Testis (tissue), 3 donors: ENCODE results near the gene SPATA2L. TPM values are rescaled to one million over a fixed set of nuclear protein-coding genes. Genes with fewer than 3 reads are reported as not detected.

ENCODE experiments used
- DNase-seq: peaks from one replicate; pipeline ENCODE4 v3.0.0-alpha.2; 2019
- H3K27ac ChIP-seq, 2 donors: fragments of 200-600 bp; sonication (generic); one replicate each; pipeline ENCODE4 v1.5.1; 2019
- H3K27me3 ChIP-seq: fragments of 200-600 bp; sonication (generic); one replicate; pipeline ENCODE4 v1.5.1; 2019
- H3K36me3 ChIP-seq: fragments of 200-600 bp; sonication (generic); one replicate; pipeline ENCODE4 v1.5.1; 2017; ENCODE audit warnings: low read depth; ENCODE audit errors: missing control alignments
- H3K4me1 ChIP-seq: fragments of 200-600 bp; sonication (generic); one replicate; pipeline ENCODE4 v1.5.1; 2019
- H3K4me3 ChIP-seq, 2 donors: fragments of 200-600 bp; sonication (generic); one replicate each; pipeline ENCODE4 v1.5.1; 2017 to 2019
- H3K9me3 ChIP-seq: fragments of 200-600 bp; sonication (generic); one replicate; pipeline ENCODE4 v1.5.1; 2017
- POLR2A ChIP-seq: fragments of 450-650 bp; IDR thresholded peaks from one replicate; pipeline ENCODE4 v1.6.1; 2017; ENCODE audit warnings: antibody characterized with exemption, mild to moderate bottlenecking, moderate library complexity
- WGBS, 2 donors: methylation state at CpG; one replicate each; pipeline ENCODE4 v1.1.5; 2018; 5-methylcytosine and 5-hydroxymethylcytosine counted together
- intact Hi-C: fragments of 100-400 bp; cut with DNase I; formaldehyde crosslinking; loops from one replicate; pipeline ENCODE4 v1.15.1; 2023; ENCODE audit warnings: low total_unique reads
- polyA plus RNA-seq: library from polyadenylated mRNA; stranded (reverse); fragments of 350-450 nt; fragmentation: Illumina TruSeq; extraction: RNeasy Lipid Tissue Mini Kit (QIAGEN cat#74804); gene quantifications from one replicate; pipeline ENCODE4 v1.2.3, GENCODE V29; 2014; ENCODE audit warnings: low read depth, low replicate concordance; ENCODE audit not compliant: insufficient read depth
- total RNA-seq, 2 donors: library from RNA; depleted of rRNA; stranded (reverse); fragments of >200 nt; gene quantifications; one replicate each; pipeline ENCODE4 v1.2.3, GENCODE V29; 2016
- TF ChIP-seq, protein P1 (sequence below), 3 experiments: fragments of 450-650 bp in 2 of 3; fragments of 200-600 bp in 1 of 3; sonication (generic) in 1 of 3; IDR thresholded peaks; one replicate each; pipeline ENCODE4 v1.5.1; 2016 to 2019; ENCODE audit warnings: antibody characterized with exemption in 3 of 3, mild to moderate bottlenecking in 2 of 3, moderate library complexity in 1 of 3

Gene SPATA2L
- total and polyA plus RNA-seq, 3 donors from 2014 or later, result 4.9 to 14.4 (median 13.9) TPM

GRCh38 chr16:89697616-89698331 is 3.7 kb downstream of the SPATA2L start:
- no peaks in the 10 kb centered on the region for H3K36me3 ChIP-seq

GRCh38 chr16:89697161-89697615 is 4.3 kb downstream of the SPATA2L start:
- 88 to 90% methylated on average over 3 to 19 of the region's 19 CpGs for WGBS, 2 donors
- Histone ChIP-seq H3K27me3 (no peaks in the 10 kb centered on the region), H3K4me3 (no peak overlapping the region), H3K9me3 (no peaks in the 10 kb centered on the region), H3K36me3 (no peaks in the 10 kb centered on the region), H3K4me1 (peaks cover 13% of the 10 kb centered on the region), H3K27ac (no peak overlapping the region)
- no peak for TF ChIP-seq POLR2A
- TF ChIP-seq, protein P1, sequence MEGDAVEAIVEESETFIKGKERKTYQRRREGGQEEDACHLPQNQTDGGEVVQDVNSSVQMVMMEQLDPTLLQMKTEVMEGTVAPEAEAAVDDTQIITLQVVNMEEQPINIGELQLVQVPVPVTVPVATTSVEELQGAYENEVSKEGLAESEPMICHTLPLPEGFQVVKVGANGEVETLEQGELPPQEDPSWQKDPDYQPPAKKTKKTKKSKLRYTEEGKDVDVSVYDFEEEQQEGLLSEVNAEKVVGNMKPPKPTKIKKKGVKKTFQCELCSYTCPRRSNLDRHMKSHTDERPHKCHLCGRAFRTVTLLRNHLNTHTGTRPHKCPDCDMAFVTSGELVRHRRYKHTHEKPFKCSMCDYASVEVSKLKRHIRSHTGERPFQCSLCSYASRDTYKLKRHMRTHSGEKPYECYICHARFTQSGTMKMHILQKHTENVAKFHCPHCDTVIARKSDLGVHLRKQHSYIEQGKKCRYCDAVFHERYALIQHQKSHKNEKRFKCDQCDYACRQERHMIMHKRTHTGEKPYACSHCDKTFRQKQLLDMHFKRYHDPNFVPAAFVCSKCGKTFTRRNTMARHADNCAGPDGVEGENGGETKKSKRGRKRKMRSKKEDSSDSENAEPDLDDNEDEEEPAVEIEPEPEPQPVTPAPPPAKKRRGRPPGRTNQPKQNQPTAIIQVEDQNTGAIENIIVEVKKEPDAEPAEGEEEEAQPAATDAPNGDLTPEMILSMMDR (IDR thresholded peaks at IDR 0.05), result no peak
- no peak for DNase-seq
- intact Hi-C loops, result no loop called here

More at GRCh38 chr16:89697616-89698331, 3.7 kb downstream of the SPATA2L start:
- intact Hi-C loops, result no loop called here
- 87 to 89% methylated on average over 10 to 27 of the region's 32 CpGs for WGBS, 2 donors
- Histone ChIP-seq H3K27me3 (no peaks in the 10 kb centered on the region), H3K4me3 (no peak overlapping the region), H3K4me1 (peaks cover 13% of the 10 kb centered on the region), H3K9me3 (no peaks in the 10 kb centered on the region), H3K27ac (no peak overlapping the region)
- TF ChIP-seq POLR2A, result no peak
- TF ChIP-seq, protein P1 (IDR thresholded peaks at IDR 0.05), result no peak
- DNase-seq, result no peak

- 83% methylated on average over 18 of the region's 18 CpGs; no CpG with 5 or more reads in 1 of the 2 donors for WGBS, 2 donors
- intact Hi-C loops, result no loop called here
- H3K4me1 ChIP-seq, result peaks cover 13% of the 10 kb centered on the region
- DNase-seq, result no peak
- no peaks in the 10 kb centered on the region for H3K36me3 ChIP-seq
- no peak overlapping the region for H3K4me3 ChIP-seq
- no peaks in the 10 kb centered on the region for H3K9me3 ChIP-seq
- no peak overlapping the region for H3K27ac ChIP-seq
- H3K27me3 ChIP-seq, result no peaks in the 10 kb centered on the region
- TF ChIP-seq, protein P1 (IDR thresholded peaks at IDR 0.05), result no peak
- TF ChIP-seq POLR2A, result no peak
Observed at GRCh38 chr16:89696670-89697128, 4.8 kb downstream of the SPATA2L start.

DNA sequence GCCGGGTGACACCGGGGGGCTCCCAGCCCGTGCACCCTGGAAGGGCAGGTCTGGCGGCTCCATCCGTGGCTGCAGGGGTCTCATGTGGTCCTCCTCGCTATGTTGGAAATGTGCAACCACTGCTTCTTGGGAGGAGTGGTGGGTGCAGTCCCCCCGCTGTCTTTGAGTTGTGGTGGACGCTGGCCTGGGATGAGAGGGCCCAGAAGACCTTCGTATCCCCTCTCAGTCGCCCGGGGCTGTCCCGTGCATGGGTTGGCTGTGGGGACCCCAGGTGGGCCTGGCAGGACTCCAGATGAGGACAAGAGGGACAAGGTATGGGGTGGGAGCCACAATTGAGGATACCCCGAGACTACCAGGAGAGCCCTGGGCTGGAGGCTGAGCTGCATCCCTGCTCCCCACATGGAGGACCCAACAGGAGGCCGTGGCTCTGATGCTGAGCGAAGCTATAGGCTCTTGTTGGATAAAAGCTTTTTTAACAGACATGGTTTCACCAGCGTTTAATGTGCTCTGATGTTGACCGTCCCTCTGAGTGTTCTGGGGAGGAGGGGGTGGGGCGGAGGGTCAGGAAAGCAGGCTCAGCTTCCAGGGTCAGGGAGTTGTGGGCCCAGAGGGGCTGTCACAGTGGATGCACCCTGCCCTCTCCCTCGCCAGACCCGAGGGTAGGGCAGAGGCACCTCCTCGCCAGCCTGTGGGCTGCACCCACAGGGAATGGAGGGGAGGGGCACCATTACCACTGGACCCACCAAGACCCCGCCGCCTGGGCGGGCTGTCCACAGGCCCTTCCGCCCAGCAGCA is 5.4 kb downstream of the SPATA2L start:
- DNase-seq, result no peak

More for the DNA sequence above, 5.4 kb downstream of the SPATA2L start:
- Histone ChIP-seq H3K36me3 (no peaks in the 10 kb centered on the region), H3K27me3 (no peaks in the 10 kb centered on the region), H3K4me3 (no peak overlapping the region), H3K4me1 (peaks cover 12% of the 10 kb centered on the region), H3K27ac (no peak overlapping the region), H3K9me3 (no peaks in the 10 kb centered on the region)
- TF ChIP-seq POLR2A, result no peak
- TF ChIP-seq, protein P1 (IDR thresholded peaks at IDR 0.05), result no peak
- 86 to 89% methylated on average over 18 to 25 of the region's 25 CpGs for WGBS, 2 donors
- intact Hi-C loops, result no loop called here
